Posterior vena cava (tissue), 2 donors: ENCODE results near the gene VSTM5. TPM values are rescaled to one million over a fixed set of nuclear protein-coding genes. Genes with fewer than 3 reads are reported as not detected.
"Not testable (repeated sequence)": the region's sequence is repeated elsewhere in the genome, so short reads cannot be mapped to it uniquely, and the experiment has no call there.

Experiments
- DNase-seq: peaks from one replicate; pipeline ENCODE4 v3.0.0-alpha.2; 2020; ENCODE audit warnings: low spot score
- intact Hi-C, 2 donors: fragments of 100-400 bp; cut with DNase I; formaldehyde crosslinking; loops; one replicate each; pipeline versions ENCODE4 v1.14.1 to v1.14.2; 2022 to 2023
- total RNA-seq, 2 donors: library from RNA; stranded (reverse); fragmentation: NEBNext Ultra II Directional; extraction: Animal tissue kit (Norgen Biotek cat#: 25700); gene quantifications; one replicate each; pipeline ENCODE4 v1.2.1, GENCODE V29; 2021
- donor health status: DM: yes; HTN: yes; CAD: no.
- donor health status: DM: yes; HTN: yes; CAD: no.

Gene VSTM5
- total RNA-seq, 2 donors from 2014 or later = 0.10 to 1.0 TPM

GRCh38 chr11:93814966-93815633, 35.3 kb downstream of the VSTM5 start:
- intact Hi-C loops = no loop called here
- no peak for DNase-seq

GRCh38 chr11:93813974-93814373, 36.4 kb downstream of the VSTM5 start:
- intact Hi-C loops = no loop called here
- DNase-seq = no peak

DNA sequence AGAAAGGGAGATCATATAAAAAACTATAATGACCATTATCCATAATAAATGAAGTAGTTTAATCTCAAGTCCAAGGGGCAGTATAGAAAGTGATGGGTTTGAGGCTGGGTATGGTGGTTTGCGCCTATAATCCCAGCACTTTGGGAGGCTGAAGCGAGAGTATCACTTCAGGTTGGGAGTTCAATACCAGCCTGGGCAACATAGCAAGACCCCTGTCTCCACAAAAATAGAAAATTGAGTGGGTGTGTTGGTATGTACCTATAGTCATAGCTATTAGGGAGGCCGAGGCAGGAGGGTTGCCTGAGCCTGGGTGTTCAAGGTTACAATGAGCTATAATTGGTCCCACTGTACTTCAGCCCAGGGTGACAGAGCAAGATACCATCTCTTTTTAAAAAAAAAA, 42.4 kb downstream of the VSTM5 start:
- intact Hi-C loops = no loop called here

DNA sequence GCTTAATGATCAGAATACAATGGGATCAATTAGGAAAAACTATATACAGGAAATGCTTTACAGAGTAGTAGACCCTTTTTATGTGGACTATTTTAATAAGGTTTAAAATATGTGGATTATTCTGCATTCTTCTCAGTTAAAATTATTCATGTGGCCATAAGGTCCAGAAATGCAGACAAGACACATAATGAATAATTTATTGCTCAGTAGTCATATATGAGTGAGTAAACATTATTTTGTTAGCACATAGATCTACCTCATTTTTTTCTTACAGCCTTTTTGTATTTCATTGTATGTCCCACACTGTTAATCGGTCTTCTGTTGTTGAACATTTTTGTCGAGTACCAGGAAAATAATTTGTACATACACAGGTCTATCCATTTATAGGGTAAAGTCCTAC, 45.5 kb downstream of the VSTM5 start:
- intact Hi-C loops = no loop called here

More for the DNA sequence above, 42.4 kb downstream of the VSTM5 start:
- no peak for DNase-seq

GRCh38 chr11:93801366-93801765, 49.1 kb downstream of the VSTM5 start:
- intact Hi-C loops = no loop called here
- no peak for DNase-seq

More for the DNA sequence above, 45.5 kb downstream of the VSTM5 start:
- DNase-seq = no peak

GRCh38 chr11:93796441-93797231, 53.8 kb downstream of the VSTM5 start:
- intact Hi-C loops = no loop called here
- no peak for DNase-seq

GRCh38 chr11:93791493-93791892, 58.9 kb downstream of the VSTM5 start:
- intact Hi-C loops = no loop called here
- DNase-seq = no peak

DNA sequence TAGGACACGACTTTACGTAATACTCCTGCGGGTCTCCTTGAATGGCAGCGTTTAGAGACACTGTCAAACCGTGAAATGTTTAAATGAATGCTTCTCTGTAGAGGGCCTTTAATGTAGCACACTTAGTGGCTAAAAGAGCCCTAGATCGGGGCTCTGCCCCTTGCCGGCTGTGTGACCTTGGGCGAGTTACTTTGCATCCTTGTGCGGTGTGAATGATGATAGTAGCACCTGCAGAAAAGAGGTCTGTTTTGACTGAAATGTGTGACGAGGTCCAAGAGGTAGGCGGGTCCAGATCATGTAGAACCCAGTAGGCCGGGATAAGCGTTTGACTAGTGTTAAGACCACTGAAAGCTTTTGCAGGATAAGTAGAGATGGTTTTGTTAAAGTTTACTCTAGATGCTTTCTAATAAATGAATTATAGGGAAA, 65.5 kb downstream of the VSTM5 start:
- intact Hi-C loops = loop anchor here in 1 of 2 donors (5.0 kb wide), 1 partner anchor 43 kb away; the partner anchor contains the start of genes C11orf54 and TAF1D

DNA sequence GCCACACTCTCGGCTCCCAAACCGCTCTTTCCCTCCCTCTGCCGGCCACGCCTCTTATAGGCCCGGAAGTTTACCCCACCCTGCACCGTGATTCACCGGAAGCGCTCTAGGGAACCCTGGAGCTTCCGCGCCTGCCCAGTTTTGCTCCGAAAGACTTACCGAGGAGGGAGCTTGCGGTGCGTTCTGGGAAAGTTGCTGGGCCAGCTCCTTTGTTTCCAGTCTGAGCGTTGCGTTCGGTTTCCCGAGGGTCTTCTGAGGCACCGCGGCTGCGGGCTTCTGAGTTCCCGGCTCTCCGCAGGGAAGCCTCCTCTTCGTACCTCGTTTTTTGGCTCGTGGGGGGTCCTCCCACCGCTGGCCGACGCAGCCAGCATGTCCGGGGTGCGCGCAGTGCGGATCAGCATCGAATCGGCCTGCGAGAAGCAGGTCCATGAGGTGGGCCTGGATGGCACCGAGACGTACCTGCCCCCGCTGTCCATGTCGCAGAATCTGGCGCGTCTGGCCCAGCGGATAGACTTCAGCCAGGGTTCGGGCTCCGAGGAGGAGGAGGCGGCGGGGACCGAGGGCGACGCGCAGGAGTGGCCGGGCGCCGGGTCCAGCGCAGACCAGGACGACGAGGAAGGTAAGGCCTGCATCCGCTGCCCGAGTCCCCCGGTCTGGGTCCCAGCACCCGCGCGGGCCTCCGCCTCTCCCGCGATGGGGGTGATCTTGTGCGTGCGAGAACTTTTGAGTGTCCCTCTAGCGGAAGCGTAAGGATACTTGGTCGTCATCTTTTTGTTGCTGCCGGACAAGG, 66.1 kb downstream of the VSTM5 start, which contains the start of gene MED17:
MED17 (plus strand) TSS at position 138 of the 790 bp plus-strand sequence; CDS start at position 370, 232 bp downstream.
- peak; percentile 98 for DNase-seq
- intact Hi-C loops = loop anchor here in 1 of 2 donors (5.0 kb wide), 1 partner anchor 42 kb away; the partner anchor contains the start of genes C11orf54 and TAF1D

More for the DNA sequence above, 65.5 kb downstream of the VSTM5 start:
- DNase-seq = no peak

- intact Hi-C loops = loop anchor here in 1 of 2 donors (5.0 kb wide), 1 partner anchor 41 kb away; the partner anchor contains the start of genes C11orf54 and TAF1D
- no peak for DNase-seq
These were observed 66.7 kb downstream of the VSTM5 start for GRCh38 chr11:93783765-93784144.

DNA sequence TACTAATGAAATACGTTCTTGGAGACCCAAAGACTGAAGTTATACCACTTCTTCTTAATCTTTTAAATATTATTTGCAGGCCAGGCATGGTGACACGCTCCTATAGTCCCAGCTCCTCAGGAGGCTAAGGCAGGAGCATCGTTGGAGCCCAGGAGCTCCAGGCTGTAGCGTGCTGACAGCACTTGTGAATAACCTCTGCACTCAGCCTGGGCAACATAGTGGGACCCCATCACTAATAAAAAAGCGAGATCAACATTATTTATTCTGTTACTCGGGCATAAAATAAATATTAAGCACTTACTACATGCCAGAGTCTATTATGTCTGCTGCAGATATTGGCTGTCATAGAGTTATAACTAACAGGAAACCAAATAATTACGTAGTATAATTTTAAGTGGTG, 67.1 kb downstream of the VSTM5 start:
- intact Hi-C loops = loop anchor here in 1 of 2 donors (5.0 kb wide), 1 partner anchor 41 kb away; the partner anchor contains the start of genes C11orf54 and TAF1D
- no peak for DNase-seq

DNA sequence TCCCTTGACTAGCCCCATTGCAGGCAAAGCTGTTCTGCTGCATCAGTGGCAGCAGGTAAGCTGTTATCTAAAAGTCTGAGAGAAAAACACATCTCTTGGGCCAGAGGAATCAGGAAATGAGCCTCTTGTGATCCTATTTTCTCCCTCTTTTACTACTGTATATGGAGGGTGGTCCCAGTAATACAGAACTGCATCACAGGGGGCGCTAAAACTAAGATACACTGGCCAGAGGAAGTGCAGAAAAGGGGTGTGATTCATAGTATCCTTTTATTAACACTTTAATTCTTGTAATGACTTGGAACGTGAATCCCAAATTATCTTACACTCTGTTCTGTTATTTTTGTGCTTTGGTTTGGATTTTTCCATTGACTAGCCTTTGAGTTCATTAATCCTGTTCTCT, 75.1 kb downstream of the VSTM5 start:
- intact Hi-C loops = no loop called here
- no peak for DNase-seq

DNA sequence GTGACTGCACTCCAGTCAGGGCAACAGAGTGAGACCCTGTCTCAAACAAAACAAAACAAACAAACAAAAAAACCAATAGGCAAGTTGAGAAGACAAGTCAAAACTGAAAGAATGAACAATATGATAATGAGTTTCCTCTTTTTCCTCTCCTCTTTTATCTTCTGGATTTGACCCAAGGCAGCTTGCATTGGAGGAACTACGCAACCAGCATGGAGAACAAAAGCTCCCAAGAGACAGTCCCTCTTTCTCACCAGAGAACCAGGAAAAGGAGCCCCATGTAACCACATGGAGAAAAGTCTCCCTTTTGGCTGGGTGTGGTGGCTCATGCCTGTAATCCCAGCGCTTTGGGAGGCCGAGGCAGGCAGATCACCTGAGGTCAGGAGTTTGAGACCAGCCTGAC, 75.9 kb downstream of the VSTM5 start:
- DNase-seq, intact Hi-C loops: not testable (repeated sequence)

- DNase-seq = no peak
- intact Hi-C loops = no loop called here
These were observed 76.7 kb downstream of the VSTM5 start for GRCh38 chr11:93773601-93774200.

GRCh38 chr11:93773045-93773477, 77.4 kb downstream of the VSTM5 start:
- DNase-seq = no peak
- intact Hi-C loops = no loop called here

DNA sequence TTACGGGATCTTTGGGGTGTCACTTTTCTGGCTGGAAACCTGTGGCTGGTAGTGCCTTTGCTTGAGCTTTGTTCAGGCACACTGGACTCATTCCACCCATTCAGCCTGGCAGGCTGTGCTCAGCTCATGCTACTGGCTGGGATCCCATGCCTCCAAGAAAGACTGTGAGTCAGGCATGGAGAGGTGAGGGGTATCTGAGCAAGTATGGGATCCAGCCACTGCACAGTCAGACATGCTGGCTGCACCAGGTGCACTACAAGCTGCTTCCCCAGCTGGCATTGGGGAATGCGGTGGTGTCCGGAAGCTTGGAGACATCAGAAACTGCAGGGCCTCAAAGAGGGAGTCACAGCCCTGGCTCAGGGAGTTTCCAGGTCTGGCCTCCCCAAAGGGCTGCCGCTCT, 78.3 kb downstream of the VSTM5 start:
- intact Hi-C loops = no loop called here
- no peak for DNase-seq

- DNase-seq = no peak
- intact Hi-C loops = no loop called here
These were observed 80.3 kb downstream of the VSTM5 start for GRCh38 chr11:93770160-93770559.
